ENCODE results near the gene LIMA1.

LIMA1 gene

GRCh38 chr12:50287271-50287670, 4.0 kb upstream of the LIMA1 start:
- H3K27me3 Mint-ChIP-seq (ENCODE audit: low read depth, poor library complexity): peaks cover 10% of the 10 kb centered on the region
- peaks cover 18% of the 10 kb centered on the region for H3K9me3 Mint-ChIP-seq
- H3K27ac Mint-ChIP-seq: no peak overlapping the region
- H3K4me3 Mint-ChIP-seq: no peak overlapping the region
- H3K36me3 Mint-ChIP-seq (ENCODE audit: low read depth): peaks cover 19% of the 10 kb centered on the region
- DNase-seq: no peak
- peaks cover 14% of the 10 kb centered on the region for H3K4me1 Mint-ChIP-seq
- no peak for TF ChIP-seq CTCF (IDR thresholded peaks at IDR 0.05)

GRCh38 chr12:50285253-50285652, 1.9 kb upstream of the LIMA1 start:
- no peaks in the 10 kb centered on the region for H3K9me3 Mint-ChIP-seq
- peaks cover 30% of the 10 kb centered on the region for H3K27me3 Mint-ChIP-seq (ENCODE audit: low read depth, poor library complexity)
- no peak overlapping the region for H3K4me3 Mint-ChIP-seq
- DNase-seq: no peak
- peaks cover 4% of the 10 kb centered on the region for H3K36me3 Mint-ChIP-seq (ENCODE audit: low read depth)
- no peak overlapping the region for H3K27ac Mint-ChIP-seq
- TF ChIP-seq CTCF (IDR thresholded peaks at IDR 0.05): no peak
- peaks cover 14% of the 10 kb centered on the region for H3K4me1 Mint-ChIP-seq

- TF ChIP-seq CTCF (IDR thresholded peaks at IDR 0.05): no peak
- no peak overlapping the region for H3K27ac Mint-ChIP-seq
- peaks cover 31% of the 10 kb centered on the region for H3K27me3 Mint-ChIP-seq (ENCODE audit: low read depth, poor library complexity)
- DNase-seq: no peak
- H3K4me1 Mint-ChIP-seq: peaks cover 15% of the 10 kb centered on the region
- peaks cover 4% of the 10 kb centered on the region for H3K36me3 Mint-ChIP-seq (ENCODE audit: low read depth)
- H3K4me3 Mint-ChIP-seq: peak overlapping the region; percentile 87
- H3K9me3 Mint-ChIP-seq: no peaks in the 10 kb centered on the region
These were observed 545 bp downstream of the LIMA1 start for GRCh38 chr12:50282721-50283228.

DNA sequence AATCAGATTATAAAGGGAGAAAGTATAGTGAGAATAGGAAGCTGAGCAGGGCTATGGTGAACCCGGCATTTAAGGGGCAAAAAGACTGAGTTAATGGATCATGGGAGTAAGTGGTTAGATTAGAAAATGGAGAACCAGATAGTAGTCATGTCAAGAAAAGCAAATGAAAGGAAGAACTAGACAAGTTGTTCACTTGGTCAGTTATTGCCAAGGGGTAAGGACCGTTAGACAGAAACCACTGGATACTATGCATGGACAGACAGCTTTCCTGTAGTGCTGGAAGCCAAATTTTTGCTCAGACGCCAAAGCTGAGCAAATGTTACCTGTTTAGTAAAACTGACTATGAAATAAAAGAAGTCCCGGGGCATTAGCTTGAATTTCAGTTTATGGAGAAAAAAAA, 3.8 kb downstream of the LIMA1 start:
- DNase-seq: no peak
- Mint-ChIP-seq H3K36me3 (ENCODE audit: low read depth) (no peaks in the 10 kb centered on the region), H3K27ac (no peak overlapping the region), H3K4me1 (peaks cover 25% of the 10 kb centered on the region), H3K9me3 (no peaks in the 10 kb centered on the region), H3K4me3 (no peak overlapping the region), H3K27me3 (ENCODE audit: low read depth, poor library complexity) (peaks cover 31% of the 10 kb centered on the region)
- TF ChIP-seq CTCF (IDR thresholded peaks at IDR 0.05): no peak

DNA sequence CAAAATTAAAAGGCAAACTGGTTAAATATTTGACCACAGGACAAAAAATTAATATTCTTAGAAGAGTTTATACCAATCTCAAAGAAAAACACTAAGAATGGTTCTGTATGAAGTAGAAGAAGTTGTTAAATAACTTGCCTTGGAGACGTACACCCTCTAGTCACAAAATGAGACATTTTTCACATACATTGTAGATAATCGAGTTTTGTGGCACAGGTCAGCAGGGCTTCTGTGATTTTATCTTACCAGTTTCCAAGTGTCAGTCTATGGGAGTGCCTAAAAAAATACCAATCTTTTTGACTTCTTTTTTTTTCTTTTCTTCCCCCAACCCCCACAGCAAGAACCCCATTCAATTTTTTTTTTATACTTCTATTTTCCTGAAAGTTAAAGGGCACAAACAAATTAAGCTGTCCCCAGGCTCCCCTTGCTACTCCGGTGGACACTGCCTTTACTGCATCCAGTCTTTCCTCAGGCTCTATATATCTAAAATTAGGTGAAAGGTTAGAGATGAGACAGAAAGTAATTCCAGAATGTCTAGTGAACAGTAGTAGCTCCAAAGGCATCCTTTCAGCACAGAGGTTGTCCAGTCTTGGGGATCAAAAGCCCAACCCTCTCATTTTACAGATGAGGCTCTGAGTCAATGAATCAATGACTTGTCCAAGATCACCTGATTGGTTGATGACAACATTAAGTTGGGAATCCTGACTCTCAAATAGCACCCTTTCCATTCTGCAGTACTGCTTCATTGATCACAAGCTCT, 6.2 kb downstream of the LIMA1 start:
- no peak overlapping the region for H3K27ac Mint-ChIP-seq
- peaks cover 11% of the 10 kb centered on the region for H3K4me1 Mint-ChIP-seq

More for the DNA sequence above, 6.2 kb downstream of the LIMA1 start:
- H3K36me3 Mint-ChIP-seq (ENCODE audit: low read depth): no peaks in the 10 kb centered on the region
- DNase-seq: no peak
- no peak overlapping the region for H3K4me3 Mint-ChIP-seq
- no peaks in the 10 kb centered on the region for H3K9me3 Mint-ChIP-seq
- no peak for TF ChIP-seq CTCF (IDR thresholded peaks at IDR 0.05)
- peaks cover 20% of the 10 kb centered on the region for H3K27me3 Mint-ChIP-seq (ENCODE audit: low read depth, poor library complexity)
